Measurements from ENCODE around the gene FLVCR1.
"Not testable (repeated sequence)": the region's sequence is repeated elsewhere in the genome, so short reads cannot be mapped to it uniquely, and the experiment has no call there.

FLVCR1 gene

DNA sequence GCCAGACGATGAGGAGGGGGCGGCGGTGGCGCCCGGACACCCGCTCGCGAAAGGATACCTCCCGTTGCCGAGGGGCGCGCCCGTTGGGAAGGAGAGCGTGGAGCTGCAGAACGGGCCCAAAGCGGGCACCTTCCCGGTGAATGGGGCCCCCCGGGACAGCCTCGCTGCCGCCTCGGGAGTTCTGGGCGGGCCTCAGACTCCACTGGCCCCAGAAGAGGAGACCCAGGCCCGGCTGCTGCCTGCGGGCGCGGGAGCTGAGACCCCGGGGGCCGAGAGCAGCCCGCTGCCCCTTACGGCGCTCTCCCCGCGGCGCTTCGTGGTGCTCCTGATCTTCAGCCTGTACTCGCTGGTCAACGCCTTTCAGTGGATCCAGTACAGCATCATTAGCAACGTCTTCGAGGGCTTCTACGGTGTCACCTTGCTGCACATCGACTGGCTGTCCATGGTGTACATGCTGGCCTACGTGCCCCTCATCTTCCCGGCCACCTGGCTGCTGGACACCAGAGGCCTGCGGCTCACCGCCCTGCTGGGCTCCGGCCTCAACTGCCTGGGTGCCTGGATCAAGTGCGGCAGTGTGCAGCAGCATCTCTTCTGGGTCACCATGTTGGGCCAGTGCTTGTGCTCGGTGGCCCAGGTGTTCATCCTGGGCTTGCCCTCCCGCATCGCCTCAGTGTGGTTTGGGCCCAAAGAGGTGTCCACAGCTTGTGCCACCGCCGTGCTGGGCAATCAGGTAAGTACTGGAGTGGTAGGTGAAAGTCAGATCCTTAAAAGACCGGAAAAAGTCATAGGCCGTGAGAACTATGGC, 588 bp downstream of the FLVCR1 start:
- in situ Hi-C loops (cut with MboI; ENCODE audit: low pct_unique_long_range_greater_than_20kb, low sequenced_read_pairs): no loop called here
- DNase-seq: peak; percentile 43

DNA sequence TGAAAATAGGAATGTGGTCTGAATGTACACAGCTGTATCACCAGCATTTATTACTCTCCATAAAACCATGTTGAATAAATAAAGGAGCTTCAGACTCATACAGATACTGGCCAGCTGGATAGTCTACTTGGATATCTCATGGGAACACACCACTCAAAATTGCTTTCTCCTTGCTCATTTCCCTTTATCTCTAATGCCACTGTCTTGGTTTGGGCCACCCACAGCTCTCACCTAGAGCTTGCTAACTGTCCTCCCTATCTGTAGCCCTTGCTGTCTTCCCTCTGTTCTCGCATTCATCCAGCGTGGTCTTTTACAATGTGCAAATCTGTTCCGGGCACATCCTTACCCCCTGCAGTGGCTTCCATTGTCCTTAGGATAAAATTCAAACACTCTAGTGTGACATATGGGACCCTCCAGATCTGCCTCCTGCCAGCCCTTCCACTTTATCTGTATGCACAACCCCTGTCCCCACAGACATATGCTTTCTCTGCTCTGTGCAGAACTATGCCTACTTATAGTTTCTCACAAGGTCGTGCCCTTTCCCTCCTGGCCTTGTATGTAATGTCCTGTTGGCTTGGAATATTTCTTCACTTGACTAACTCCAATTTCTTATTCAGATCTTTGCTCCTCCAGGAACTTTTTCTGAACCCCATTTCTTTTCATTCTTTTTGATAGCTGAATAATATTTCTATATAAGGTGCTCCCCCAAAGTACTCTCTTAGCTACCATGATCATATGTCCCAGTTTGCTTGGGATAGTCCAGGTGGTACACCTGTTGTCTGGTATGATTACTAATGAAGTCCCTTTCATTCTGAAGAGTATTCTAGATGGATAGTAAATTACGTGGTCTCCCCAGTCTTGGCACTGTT, 2.9 kb downstream of the FLVCR1 start:
- in situ Hi-C loops (cut with MboI; ENCODE audit: low pct_unique_long_range_greater_than_20kb, low sequenced_read_pairs): no loop called here
- peak; percentile 7 for DNase-seq

DNA sequence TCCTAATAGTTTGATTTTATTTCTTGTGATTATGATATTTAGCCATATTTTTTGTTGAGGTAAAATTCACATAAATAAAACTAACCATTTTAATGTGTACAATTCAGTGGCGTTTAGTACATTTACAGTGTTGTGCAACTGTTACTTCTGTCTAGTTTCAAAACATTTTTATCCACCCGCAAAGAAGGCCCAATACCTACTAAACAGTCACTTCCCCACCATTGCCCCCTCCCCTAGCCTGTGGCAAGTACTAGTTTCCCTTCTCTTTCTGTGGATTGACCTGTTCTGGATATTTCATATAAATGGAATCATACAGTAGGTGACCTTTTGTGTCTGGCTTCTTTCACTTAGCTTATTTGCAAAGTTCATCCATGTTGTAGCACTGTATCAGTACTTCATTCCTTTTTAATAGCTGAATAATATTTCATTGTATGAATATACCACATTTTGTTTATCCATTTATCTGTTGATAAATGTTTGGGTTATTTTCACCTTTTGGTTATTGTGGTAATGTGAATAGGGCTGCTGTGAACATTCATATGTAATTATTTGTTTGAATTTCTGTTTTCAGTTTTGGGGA, 4.1 kb downstream of the FLVCR1 start:
- in situ Hi-C loops (cut with MboI; ENCODE audit: low pct_unique_long_range_greater_than_20kb, low sequenced_read_pairs): no loop called here
- peak; percentile 5 for DNase-seq

DNA sequence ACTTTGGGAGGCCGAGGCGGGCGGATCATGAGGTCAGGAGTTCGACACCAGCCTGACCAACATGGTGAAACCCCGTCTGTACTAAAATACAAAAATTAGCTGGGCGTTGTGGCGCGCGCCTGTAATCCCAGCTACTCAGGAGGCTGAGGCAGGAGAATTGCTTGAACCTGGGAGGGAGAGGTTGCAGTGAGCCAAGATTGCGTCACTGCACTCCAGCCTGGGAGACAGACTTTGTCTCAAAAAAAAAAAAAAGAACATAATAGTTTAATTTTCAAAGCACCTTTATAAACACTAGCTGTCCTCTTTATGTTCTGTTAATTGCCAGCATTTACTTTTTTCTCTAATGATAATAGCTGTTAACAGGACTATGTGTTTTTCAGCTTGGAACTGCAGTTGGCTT, 5.3 kb downstream of the FLVCR1 start:
- in situ Hi-C loops (cut with MboI; ENCODE audit: low pct_unique_long_range_greater_than_20kb, low sequenced_read_pairs); DNase-seq: not testable (repeated sequence)

DNA sequence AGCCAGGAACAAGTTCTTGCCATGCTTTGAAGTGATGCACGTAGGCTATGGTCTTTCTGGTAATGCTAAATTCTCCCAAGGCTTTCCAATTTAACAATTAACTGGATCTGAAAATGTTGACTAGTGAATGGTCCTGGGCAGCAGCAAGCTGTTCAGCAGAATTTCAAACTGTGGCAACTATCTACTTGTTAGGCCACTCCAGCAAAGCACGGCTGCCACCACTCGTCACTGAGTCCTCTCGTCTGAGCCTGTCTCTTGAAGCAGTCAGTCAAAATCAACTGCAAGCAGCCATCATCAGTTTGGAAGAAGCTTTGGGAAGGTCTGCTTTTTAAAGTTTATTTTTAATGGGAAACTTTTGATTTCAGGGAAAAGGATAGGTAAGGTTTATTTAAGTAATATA, 6.1 kb downstream of the FLVCR1 start:
- in situ Hi-C loops (cut with MboI; ENCODE audit: low pct_unique_long_range_greater_than_20kb, low sequenced_read_pairs): no loop called here
- no peak for DNase-seq

DNA sequence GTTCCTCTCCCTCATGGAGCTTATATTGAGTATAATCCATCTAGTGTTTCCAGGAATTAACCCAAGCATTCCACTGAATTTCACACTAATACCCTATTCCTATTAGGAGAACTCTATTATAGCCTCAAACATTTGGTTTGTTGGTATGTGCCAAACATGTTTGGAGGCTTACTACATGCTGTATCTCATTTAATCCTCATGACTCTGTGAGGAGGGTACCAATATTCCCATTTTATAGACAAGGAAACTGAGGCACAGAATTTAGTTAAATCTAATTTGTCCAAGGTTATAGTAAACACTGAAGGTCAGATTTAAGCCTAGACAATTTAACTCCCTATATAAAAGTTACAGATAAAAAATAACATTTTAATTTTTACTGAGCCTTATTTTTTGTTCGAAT, 9.1 kb downstream of the FLVCR1 start:
- in situ Hi-C loops (cut with MboI; ENCODE audit: low pct_unique_long_range_greater_than_20kb, low sequenced_read_pairs): no loop called here

DNA sequence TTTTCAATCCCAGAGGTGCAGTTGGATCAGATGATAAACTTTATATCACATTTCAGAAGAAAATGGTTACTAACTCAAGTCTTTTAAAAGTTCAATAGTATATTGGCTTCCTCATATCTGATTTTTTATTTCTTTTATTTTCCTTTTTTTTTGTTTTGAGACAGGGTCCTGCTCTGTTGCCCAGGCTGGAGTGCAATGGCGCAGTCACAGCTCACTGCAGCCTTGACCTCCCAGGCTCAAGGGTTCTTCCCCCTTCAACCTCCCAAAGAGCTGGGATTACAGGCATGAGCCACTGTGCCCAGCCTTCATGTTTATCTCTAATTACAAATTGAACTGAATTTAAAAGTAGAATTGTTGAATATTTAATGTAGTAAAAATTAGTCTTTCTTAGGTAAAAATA, 13.9 kb downstream of the FLVCR1 start:
- in situ Hi-C loops (cut with MboI; ENCODE audit: low pct_unique_long_range_greater_than_20kb, low sequenced_read_pairs): no loop called here
- DNase-seq: no peak

More for the DNA sequence above, 9.1 kb downstream of the FLVCR1 start:
- no peak for DNase-seq

DNA sequence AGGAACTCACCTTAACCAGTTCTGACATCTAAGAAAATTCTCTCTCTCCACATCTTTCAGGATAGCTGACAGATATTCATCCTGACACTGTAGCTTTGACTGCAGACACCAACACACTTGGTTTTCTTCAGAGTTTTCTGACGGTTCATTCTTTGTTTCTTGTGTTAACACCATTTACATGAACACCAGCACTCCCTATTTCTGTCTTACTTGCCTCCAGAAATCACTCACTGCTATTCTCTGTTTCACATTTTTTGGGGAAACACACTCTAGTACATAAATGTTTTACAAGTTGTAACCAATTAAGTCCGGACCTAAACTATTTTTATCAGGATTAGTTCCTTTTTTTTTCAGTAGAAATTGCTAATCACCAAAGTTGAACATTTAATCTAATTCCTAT, 15.4 kb downstream of the FLVCR1 start:
- in situ Hi-C loops (cut with MboI; ENCODE audit: low pct_unique_long_range_greater_than_20kb, low sequenced_read_pairs): no loop called here
- no peak for DNase-seq

DNA sequence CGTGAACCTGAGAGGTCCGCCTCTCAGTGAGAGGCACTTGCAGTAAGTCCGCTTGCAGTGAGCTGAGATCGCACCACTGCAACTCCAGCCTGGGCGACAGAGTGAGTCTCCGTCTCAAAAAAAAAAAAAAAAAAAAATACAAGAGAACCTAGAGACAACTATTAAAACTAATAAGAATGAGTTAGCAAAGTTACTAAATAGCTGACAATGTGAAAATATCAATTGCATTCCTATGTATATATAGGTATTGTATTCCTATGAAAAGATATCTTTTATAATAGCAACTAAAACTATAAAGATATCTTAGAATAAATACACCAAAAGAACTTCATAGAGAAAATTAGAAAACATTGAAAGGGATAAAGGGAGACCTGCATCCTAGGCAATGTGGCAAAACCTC, 20.3 kb downstream of the FLVCR1 start:
- in situ Hi-C loops (cut with MboI; ENCODE audit: low pct_unique_long_range_greater_than_20kb, low sequenced_read_pairs): no loop called here

DNA sequence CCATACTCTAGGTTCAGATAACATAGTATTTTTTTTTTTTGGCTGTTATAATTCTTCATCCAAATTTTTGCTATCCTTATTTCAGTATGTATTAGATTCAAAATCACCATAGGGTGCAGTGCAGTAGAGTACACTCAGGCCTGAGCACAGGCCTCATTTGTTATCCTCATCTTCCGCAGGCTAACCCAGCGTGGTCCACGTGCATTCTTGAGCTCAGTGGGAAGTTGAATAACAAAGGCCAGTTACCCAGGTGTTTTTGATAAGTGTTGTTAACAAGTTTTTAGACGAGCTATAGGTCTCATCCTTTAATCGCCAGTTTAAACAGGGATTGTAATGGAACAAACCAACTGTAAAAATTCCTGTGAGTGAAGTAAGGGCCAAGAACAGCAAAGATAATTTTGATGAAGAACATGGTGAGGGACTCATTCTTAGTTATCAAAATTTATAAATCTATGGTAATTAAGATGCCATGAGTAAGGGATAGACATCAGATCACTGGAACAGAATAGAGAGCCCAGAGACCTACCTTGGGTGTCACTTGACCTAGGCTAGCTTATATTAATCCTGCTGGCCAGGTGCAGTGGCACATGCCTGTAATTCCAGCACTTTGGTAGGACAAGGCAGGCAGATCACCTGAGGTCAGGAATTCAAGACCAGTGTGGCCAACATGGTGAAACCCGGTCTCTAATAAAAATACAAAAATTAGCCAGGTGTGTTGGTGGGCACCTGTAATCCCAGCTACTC, 22.0 kb downstream of the FLVCR1 start:
- no peak for DNase-seq
- in situ Hi-C loops (cut with MboI; ENCODE audit: low pct_unique_long_range_greater_than_20kb, low sequenced_read_pairs): no loop called here

More for the DNA sequence above, 20.3 kb downstream of the FLVCR1 start:
- DNase-seq: no peak

DNA sequence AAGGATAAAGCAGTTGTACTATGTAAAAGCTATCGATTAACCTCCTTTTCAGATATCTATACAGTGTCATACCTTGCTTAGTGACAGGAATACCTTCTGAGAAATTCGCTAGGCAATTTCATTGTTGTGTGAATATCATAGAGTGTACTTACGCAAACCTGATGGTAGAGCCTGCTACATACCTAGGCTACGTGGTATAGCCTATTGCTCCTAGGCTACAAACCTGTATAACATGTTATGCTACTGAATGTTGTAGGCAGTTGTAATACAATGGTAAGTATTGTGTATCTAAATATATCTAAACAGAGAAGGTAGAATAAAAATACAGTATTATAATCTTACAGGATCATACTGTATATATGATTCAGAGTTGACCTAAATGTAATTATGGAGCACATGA, 26.5 kb downstream of the FLVCR1 start:
- DNase-seq: no peak
- in situ Hi-C loops (cut with MboI; ENCODE audit: low pct_unique_long_range_greater_than_20kb, low sequenced_read_pairs): no loop called here

DNA sequence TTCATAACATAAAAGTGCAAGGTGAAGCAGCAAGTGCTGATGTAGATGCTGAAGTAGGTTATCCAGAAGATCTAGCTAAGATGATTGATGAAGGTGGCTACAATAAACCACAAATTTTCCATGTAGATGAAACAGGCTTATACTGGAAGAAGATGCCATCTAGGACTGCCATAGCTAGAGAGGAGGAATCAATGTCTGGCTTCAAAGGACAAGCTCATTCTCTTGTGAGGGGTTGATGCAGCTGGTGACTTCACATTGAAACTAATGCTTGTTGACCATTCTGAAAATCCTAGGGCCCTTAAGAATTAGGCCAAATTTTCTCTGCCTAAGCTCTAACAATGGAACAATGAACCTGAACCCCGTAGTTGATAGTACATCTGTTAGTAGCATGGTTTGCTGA, 34.0 kb downstream of the FLVCR1 start:
- in situ Hi-C loops (cut with MboI; ENCODE audit: low pct_unique_long_range_greater_than_20kb, low sequenced_read_pairs): no loop called here
- no peak for DNase-seq

DNA sequence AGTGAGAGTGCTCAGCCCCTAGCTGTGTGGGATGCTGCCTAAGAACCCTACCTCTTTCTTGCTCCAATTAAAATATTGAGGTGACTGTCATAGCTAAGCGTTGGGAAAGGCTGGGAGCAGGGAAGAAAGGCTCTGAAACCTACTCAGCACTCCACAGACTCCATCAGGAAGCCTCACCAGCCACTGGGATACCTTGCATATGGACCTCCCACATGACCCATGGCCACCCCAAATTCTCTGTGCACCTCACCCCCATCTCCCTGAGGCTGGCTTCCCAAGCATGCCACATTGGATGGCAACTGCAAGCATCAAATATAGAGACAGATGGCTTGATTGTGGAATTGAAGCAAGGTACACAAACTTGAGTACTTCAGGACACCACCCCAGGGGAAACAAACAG, 41.8 kb downstream of the FLVCR1 start:
- in situ Hi-C loops (cut with MboI; ENCODE audit: low pct_unique_long_range_greater_than_20kb, low sequenced_read_pairs): no loop called here
- DNase-seq: no peak

DNA sequence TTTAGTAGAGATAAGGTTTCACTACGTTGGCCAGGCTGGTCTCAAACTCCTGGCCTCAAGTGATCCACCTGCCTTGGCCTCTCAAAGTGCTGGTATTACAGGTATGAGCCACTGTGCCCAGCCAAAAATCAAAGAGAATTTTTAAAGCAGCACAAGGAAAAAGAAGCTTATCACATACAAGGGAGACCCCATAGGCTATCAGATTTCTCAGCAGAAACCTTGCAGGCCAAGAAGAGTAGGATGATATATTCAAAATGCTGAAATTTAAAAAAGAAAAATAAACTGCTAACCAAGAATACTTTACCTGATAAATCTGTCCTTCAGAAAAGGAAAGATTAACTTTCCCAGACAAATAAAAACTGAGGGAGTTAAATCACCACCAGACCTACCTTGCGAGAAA, 43.2 kb downstream of the FLVCR1 start:
- DNase-seq: no peak
- in situ Hi-C loops (cut with MboI; ENCODE audit: low pct_unique_long_range_greater_than_20kb, low sequenced_read_pairs): no loop called here

DNA sequence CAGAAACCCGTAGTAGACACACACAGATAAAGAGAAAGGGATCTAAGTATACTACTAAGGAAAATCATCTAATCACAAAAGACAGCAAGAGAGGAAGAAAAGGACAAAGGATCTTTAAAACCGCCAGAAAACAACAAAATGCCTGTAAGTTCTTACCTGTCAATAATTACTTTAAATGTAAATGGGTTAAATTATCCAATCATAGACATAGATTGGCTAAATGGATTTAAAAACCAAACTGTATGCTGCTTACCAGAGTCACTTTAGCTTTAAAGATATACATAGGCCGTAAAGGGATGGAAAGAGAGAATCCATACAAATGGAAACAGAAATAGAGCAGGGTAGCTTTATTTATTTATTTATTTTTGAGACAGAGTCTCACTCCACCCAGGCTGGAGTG, 44.0 kb downstream of the FLVCR1 start:
- DNase-seq: no peak
- in situ Hi-C loops (cut with MboI; ENCODE audit: low pct_unique_long_range_greater_than_20kb, low sequenced_read_pairs): no loop called here

DNA sequence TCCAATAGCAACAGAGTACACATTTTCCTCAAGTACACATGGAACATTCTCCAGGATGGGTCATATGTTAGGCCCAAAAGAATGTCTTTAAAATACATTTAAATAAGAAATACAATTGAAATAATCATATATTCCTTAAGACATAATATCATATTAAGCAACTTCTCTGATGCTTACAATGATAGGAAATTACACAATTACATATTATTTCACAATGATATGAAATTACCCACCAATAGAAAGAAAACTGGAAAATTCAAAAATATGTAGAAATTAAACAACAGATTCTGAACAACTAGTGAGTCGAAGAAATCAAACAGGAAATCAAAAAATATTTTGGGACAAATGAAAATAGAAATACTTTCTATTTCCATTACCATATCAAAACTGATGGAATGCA, 45.6 kb downstream of the FLVCR1 start:
- in situ Hi-C loops (cut with MboI; ENCODE audit: low pct_unique_long_range_greater_than_20kb, low sequenced_read_pairs): no loop called here
- no peak for DNase-seq

DNA sequence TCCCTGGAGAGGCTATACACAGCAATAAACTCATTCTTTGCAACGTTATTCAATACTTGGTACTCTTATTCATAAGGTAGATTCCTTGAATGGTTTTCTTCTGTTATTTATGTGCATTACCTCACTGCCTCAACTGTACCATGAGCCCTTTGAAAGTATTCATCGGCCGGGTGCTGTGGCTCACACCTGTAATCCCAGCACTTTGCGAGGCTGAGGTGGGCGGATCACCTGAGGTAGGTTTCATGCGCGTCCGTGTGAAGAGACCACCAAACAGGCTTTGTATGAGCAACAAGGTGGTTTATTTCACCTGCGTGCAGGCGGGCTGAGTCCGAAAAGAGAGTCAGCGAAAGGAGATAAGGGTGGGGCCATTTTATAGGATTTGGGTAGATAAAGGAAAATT, 50.0 kb downstream of the FLVCR1 start:
- in situ Hi-C loops (cut with MboI; ENCODE audit: low pct_unique_long_range_greater_than_20kb, low sequenced_read_pairs); DNase-seq: not testable (repeated sequence)

DNA sequence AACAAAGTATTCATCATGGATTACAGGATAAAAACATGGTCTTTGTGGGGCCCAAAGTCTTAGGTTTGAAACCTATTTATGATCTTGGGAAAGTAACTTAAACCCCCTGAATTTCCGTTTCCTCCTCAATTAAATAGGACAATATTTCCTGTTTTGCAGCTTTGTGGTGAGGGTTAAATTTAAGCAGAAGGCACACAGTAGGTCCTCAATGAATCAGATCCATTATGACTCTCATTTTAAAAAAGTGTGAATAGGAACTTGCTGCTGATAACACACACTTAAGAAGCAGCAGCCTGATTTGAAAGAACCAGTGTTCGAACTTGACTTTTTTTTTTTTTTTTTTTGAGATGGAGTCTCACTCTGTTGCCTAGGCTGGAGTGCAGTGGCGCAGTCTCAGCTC, 50.9 kb downstream of the FLVCR1 start:
- in situ Hi-C loops (cut with MboI; ENCODE audit: low pct_unique_long_range_greater_than_20kb, low sequenced_read_pairs): no loop called here
- DNase-seq: peak; percentile 8

DNA sequence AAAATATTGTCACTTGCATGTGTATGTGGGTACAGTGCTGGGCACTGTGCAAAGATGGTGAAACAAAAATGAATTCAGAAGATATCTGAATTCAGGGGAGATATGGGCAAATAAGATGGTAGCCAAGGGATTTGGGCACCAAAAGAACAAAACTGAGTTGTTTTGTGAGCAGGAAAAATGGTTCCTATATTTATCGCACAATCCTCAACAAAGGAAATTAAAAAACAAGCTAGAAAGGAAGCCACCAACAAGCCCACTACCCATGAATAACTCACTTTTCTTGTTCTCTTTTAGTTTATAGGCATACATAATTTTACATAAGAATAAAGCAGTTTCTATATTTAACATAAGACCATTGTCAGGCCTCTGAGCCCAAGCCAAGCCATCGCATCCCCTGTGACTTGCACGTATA, 51.6 kb downstream of the FLVCR1 start:
- in situ Hi-C loops (cut with MboI; ENCODE audit: low pct_unique_long_range_greater_than_20kb, low sequenced_read_pairs): no loop called here
- no peak for DNase-seq
